NCI-H2196 treated with DMSO at 0.1 percent for 48 hours (cell line): ENCODE results near the gene CITED2.
A peak's percentile ranks its signal among the peaks of the same experiment; 100 is the strongest.
"Not testable (repeated sequence)": the region's sequence is repeated elsewhere in the genome, so short reads cannot be mapped to it uniquely, and the experiment has no call there.

Source experiments
- DNase-seq: peaks from one replicate; lab custom pipeline; 2025; ENCODE audit not compliant: unreplicated experiment; lab: John Stamatoyannopoulos, UW

The CITED2 gene

GRCh38 chr6:139374357-139375225 is at the start of gene CITED2:
Gene CITED2 (minus strand): TSS chr6:139374648. CDS start chr6:139373944, 704 bp downstream.
- peak; percentile 86 for DNase-seq

- DNase-seq = no peak
Observed at GRCh38 chr6:139423037-139423703, 48.7 kb upstream of the CITED2 start.

GRCh38 chr6:139422105-139423036 is 47.9 kb upstream of the CITED2 start:
- DNase-seq = no peak

- DNase-seq = no peak
Observed at GRCh38 chr6:139418481-139419132, 44.2 kb upstream of the CITED2 start.

- DNase-seq = no peak
Observed at GRCh38 chr6:139416146-139416545, 41.7 kb upstream of the CITED2 start.

- DNase-seq = no peak
Observed at GRCh38 chr6:139415365-139415764, 40.9 kb upstream of the CITED2 start.

- DNase-seq = not testable (repeated sequence)
Observed at GRCh38 chr6:139412103-139412502, 37.7 kb upstream of the CITED2 start.

- no peak for DNase-seq
Observed at GRCh38 chr6:139409026-139409425, 34.6 kb upstream of the CITED2 start.

- DNase-seq = no peak
Observed at GRCh38 chr6:139407718-139408222, 33.3 kb upstream of the CITED2 start.

GRCh38 chr6:139406577-139407343 is 32.3 kb upstream of the CITED2 start:
- DNase-seq = no peak

- no peak for DNase-seq
Observed at GRCh38 chr6:139402876-139403386, 28.5 kb upstream of the CITED2 start.

- no peak for DNase-seq
Observed at GRCh38 chr6:139398658-139399057, 24.2 kb upstream of the CITED2 start.

- no peak for DNase-seq
Observed at GRCh38 chr6:139395891-139396301, 21.4 kb upstream of the CITED2 start.

GRCh38 chr6:139395371-139395770 is 20.9 kb upstream of the CITED2 start:
- no peak for DNase-seq

GRCh38 chr6:139394027-139394649 is 19.7 kb upstream of the CITED2 start:
- no peak for DNase-seq

GRCh38 chr6:139392794-139393193 is 18.3 kb upstream of the CITED2 start:
- no peak for DNase-seq

GRCh38 chr6:139391709-139392108 is 17.3 kb upstream of the CITED2 start:
- no peak for DNase-seq

GRCh38 chr6:139390447-139390846 is 16.0 kb upstream of the CITED2 start:
- DNase-seq = no peak

- no peak for DNase-seq
Observed at GRCh38 chr6:139388384-139388783, 13.9 kb upstream of the CITED2 start.
